Measurements from ENCODE around the gene GPR108. TPM values are rescaled to one million over a fixed set of nuclear protein-coding genes. Genes with fewer than 3 reads are reported as not detected.

GPR108 gene
- total and polyA plus RNA-seq, 2 of the 13 experiments (the other 11 are each of a cell fraction or from before 2014, with no cell fraction given): 36.4 to 63.0 TPM

GRCh38 chr19:6714749-6715555 is 22.4 kb downstream of the GPR108 start:
- intact Hi-C loops (cut with micrococcal nuclease; ENCODE audit: unreplicated experiment) (no loop called here), in situ Hi-C loops (cut with HindIII; ENCODE audit: extremely low pct_ligation_motif_present, low pct_unique_long_range_greater_than_20kb) (no loop called here)
- H3K79me2 ChIP-seq (ENCODE audit: insufficient read depth, low read length): peaks cover 16% of the 10 kb centered on the region
- peaks cover 0 to 6% of the 10 kb centered on the region in 2 experiments; a peak in 1 of 5 replicates for H3K27me3 ChIP-seq (ENCODE audit: control insufficient read depth in 1 of 2, insufficient read depth in 2 of 2, low read length in 2 of 2)
- H3K36me3 ChIP-seq (replicated peaks in 1 of 2; ENCODE audit: control insufficient read depth in 1 of 2, insufficient read depth in 2 of 2, low read length in 2 of 2): peaks cover 33 to 64% of the 10 kb centered on the region in 2 experiments
- H3K27ac ChIP-seq (ENCODE audit: extremely low read length, insufficient read depth, low read length): no peak overlapping the region
- no peak overlapping the region for H2AFZ ChIP-seq (ENCODE audit: low read length)
- FAIRE-seq (peak; percentile 21), ATAC-seq (no peak), DNase-seq (ENCODE audit: low spot score) (no peak)
- POLR2A ChIA-PET: interaction anchor here (0.8 to 3.2 kb wide), 7 partner anchors 10 to 38 kb away, joined by 3 to 24 read pairs (median 14); partner anchors contain the start of gene GPR108
- no peak overlapping the region for H3K4me3 ChIP-seq (replicated peaks in 1 of 3; ENCODE audit: insufficient read depth in 1 of 3, low read depth in 2 of 3, low read length in 3 of 3)
- WGBS (ENCODE audit: low lambda C conversion rate): 95% methylated on average over 11 of the region's 11 CpGs
- H4K20me1 ChIP-seq (ENCODE audit: insufficient read depth, low read length): peaks cover 88% of the 10 kb centered on the region
- CTCF ChIA-PET (ENCODE audit: low intra/inter-chr PET ratio, low total read pairs): no interaction called here
- peaks cover 44% of the 10 kb centered on the region for H3K4me1 ChIP-seq (ENCODE audit: insufficient read depth, low read length)
- no peaks in the 10 kb centered on the region for H3K9me3 ChIP-seq (ENCODE audit: low read length)
- H3K4me2 ChIP-seq (ENCODE audit: low read depth, low read length): no peak overlapping the region
- BruUV-seq (replicated peaks): no TSS peak
- H3K9ac ChIP-seq (ENCODE audit: insufficient read depth, low read depth, low read length): no peak overlapping the region
- no peak for TF ChIP-seq ZNF235 (CRISPR knock-in tag; IDR thresholded peaks at IDR 0.05; ENCODE audit: borderline replicate concordance)
- no peak for TF ChIP-seq TOPORS (CRISPR knock-in tag; IDR thresholded peaks at IDR 0.05)
- TF ChIP-seq, protein P1, sequence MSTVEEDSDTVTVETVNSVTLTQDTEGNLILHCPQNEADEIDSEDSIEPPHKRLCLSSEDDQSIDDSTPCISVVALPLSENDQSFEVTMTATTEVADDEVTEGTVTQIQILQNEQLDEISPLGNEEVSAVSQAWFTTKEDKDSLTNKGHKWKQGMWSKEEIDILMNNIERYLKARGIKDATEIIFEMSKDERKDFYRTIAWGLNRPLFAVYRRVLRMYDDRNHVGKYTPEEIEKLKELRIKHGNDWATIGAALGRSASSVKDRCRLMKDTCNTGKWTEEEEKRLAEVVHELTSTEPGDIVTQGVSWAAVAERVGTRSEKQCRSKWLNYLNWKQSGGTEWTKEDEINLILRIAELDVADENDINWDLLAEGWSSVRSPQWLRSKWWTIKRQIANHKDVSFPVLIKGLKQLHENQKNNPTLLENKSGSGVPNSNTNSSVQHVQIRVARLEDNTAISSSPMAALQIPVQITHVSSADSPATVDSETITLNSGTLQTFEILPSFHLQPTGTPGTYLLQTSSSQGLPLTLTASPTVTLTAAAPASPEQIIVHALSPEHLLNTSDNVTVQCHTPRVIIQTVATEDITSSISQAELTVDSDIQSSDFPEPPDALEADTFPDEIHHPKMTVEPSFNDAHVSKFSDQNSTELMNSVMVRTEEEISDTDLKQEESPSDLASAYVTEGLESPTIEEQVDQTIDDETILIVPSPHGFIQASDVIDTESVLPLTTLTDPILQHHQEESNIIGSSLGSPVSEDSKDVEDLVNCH (CRISPR knock-in tag; IDR thresholded peaks at IDR 0.05): no peak
- no peak for TF ChIP-seq RBM39 (IDR thresholded peaks at IDR 0.05; ENCODE audit: low read depth, low read length, poor library complexity, severe bottlenecking)
- TF ChIP-seq MAF1 (CRISPR knock-in tag; IDR thresholded peaks at IDR 0.05; ENCODE audit: borderline replicate concordance): no peak
- no peak for TF ChIP-seq NFYB (CRISPR knock-in tag; IDR thresholded peaks at IDR 0.05)
- TF ChIP-seq MBNL3 (CRISPR knock-in tag; conservative IDR thresholded peaks at IDR 0.05): no peak
- TF ChIP-seq ZNF761 (CRISPR knock-in tag; conservative IDR thresholded peaks at IDR 0.05): no peak
- no peak for TF ChIP-seq KMT2B (CRISPR knock-in tag; IDR thresholded peaks at IDR 0.05)
- no peak for TF ChIP-seq EZH2 (conservative IDR thresholded peaks at IDR 0.05; ENCODE audit: low read depth, low read length)
- TF ChIP-seq ZFYVE20 (CRISPR knock-in tag; IDR thresholded peaks at IDR 0.05; ENCODE audit: borderline replicate concordance, low read depth): no peak
- TF ChIP-seq ZSCAN20 (CRISPR knock-in tag; IDR thresholded peaks at IDR 0.05; ENCODE audit: borderline replicate concordance): no peak
- TF ChIP-seq, protein P2, sequence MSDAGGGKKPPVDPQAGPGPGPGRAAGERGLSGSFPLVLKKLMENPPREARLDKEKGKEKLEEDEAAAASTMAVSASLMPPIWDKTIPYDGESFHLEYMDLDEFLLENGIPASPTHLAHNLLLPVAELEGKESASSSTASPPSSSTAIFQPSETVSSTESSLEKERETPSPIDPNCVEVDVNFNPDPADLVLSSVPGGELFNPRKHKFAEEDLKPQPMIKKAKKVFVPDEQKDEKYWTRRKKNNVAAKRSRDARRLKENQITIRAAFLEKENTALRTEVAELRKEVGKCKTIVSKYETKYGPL (CRISPR knock-in tag; IDR thresholded peaks at IDR 0.05): no peak; the same call in 1 of the 2 replicates
- no peak for TF ChIP-seq ZNF691 (CRISPR knock-in tag; IDR thresholded peaks at IDR 0.05; ENCODE audit: borderline replicate concordance, low read depth)
- no peak for TF ChIP-seq CERS6 (CRISPR knock-in tag; IDR thresholded peaks at IDR 0.05)
- TF ChIP-seq PAF1 (CRISPR knock-in tag; IDR thresholded peaks at IDR 0.05): peak; percentile 32; the same call in 1 of the 2 replicates
- no peak for TF ChIP-seq TCF12 (IDR thresholded peaks at IDR 0.05)
- no peak for TF ChIP-seq TCF12 (CRISPR knock-in tag; IDR thresholded peaks at IDR 0.05)
- no peak for TF ChIP-seq JUN (CRISPR knock-in tag; IDR thresholded peaks at IDR 0.05)
- no peak for TF ChIP-seq PRMT3 (CRISPR knock-in tag; IDR thresholded peaks at IDR 0.05; ENCODE audit: borderline replicate concordance, low read depth)
